ENCODE measurements around the gene KLF8. TPM values are rescaled to one million over a fixed set of nuclear protein-coding genes. Genes with fewer than 3 reads are reported as not detected.

The KLF8 gene
- total and polyA plus RNA-seq, 9 of the 15 experiments (the other 6 are each of a cell fraction or from before 2014, with no cell fraction given), result 0.01 to 0.10 (median 0.04) TPM; not detected in 3

- TF ChIP-seq, protein P1, sequence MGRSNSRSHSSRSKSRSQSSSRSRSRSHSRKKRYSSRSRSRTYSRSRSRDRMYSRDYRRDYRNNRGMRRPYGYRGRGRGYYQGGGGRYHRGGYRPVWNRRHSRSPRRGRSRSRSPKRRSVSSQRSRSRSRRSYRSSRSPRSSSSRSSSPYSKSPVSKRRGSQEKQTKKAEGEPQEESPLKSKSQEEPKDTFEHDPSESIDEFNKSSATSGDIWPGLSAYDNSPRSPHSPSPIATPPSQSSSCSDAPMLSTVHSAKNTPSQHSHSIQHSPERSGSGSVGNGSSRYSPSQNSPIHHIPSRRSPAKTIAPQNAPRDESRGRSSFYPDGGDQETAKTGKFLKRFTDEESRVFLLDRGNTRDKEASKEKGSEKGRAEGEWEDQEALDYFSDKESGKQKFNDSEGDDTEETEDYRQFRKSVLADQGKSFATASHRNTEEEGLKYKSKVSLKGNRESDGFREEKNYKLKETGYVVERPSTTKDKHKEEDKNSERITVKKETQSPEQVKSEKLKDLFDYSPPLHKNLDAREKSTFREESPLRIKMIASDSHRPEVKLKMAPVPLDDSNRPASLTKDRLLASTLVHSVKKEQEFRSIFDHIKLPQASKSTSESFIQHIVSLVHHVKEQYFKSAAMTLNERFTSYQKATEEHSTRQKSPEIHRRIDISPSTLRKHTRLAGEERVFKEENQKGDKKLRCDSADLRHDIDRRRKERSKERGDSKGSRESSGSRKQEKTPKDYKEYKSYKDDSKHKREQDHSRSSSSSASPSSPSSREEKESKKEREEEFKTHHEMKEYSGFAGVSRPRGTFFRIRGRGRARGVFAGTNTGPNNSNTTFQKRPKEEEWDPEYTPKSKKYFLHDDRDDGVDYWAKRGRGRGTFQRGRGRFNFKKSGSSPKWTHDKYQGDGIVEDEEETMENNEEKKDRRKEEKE (IDR thresholded peaks at IDR 0.05; ENCODE audit: borderline replicate concordance in 1 of 2, control insufficient read depth in 1 of 2, low read depth in 2 of 2, low read length in 1 of 2), result no peak
Observed at GRCh38 chrX:56313308-56313707, 81.2 kb downstream of the KLF8 start (continued).

GRCh38 chrX:56314334-56314733 lies 82.2 kb downstream of the KLF8 start:
- TF ChIP-seq NRF1 (conservative IDR thresholded peaks at IDR 0.05 in 1 of 2, IDR thresholded peaks at IDR 0.05 in 1 of 2) (no peak), RREB1 (CRISPR knock-in tag; IDR thresholded peaks at IDR 0.05) (no peak), EP400 (IDR thresholded peaks at IDR 0.05) (no peak), KDM1A (IDR thresholded peaks at IDR 0.05) (no peak), HDAC6 (IDR thresholded peaks at IDR 0.05; ENCODE audit: low read depth, low read length) (no peak), MAX (CRISPR knock-in tag; IDR thresholded peaks at IDR 0.05) (no peak), BRF2 (IDR thresholded peaks at IDR 0.05; ENCODE audit: borderline replicate concordance, insufficient read depth, insufficient read length) (no peak), CCAR2 (IDR thresholded peaks at IDR 0.05; ENCODE audit: low read depth, low read length) (no peak), RBM39 (optimal IDR thresholded peaks at IDR 0.05; ENCODE audit: low read depth, low read length) (no peak), TRIM28 (IDR thresholded peaks at IDR 0.05) (no peak)
- in situ Hi-C loops (cut with MboI), result no loop called here
- no TSS peak for BruUV-seq (replicated peaks)

More at GRCh38 chrX:56314334-56314733, 82.2 kb downstream of the KLF8 start:
- ATAC-seq (no peak), FAIRE-seq (no peak), DNase-seq (ENCODE audit: extremely low read depth in 1 of 4, low spot score in 3 of 4) (no peak)
- Histone ChIP-seq H3K9me3 (replicated peaks; ENCODE audit: control insufficient read depth, insufficient read depth, low read depth, low read length) (no peaks in the 10 kb centered on the region), H3K27ac (ENCODE audit: extremely low read depth, low read depth, low read length) (no peak overlapping the region), H3K4me1 (replicated peaks in 1 of 2; ENCODE audit: control insufficient read depth in 2 of 2, insufficient read depth in 2 of 2, low read length in 2 of 2) (no peaks in the 10 kb centered on the region), H3K79me2 (ENCODE audit: control insufficient read depth, insufficient read depth, low read length) (no peaks in the 10 kb centered on the region), H2AFZ (ENCODE audit: low read depth, low read length) (no peak overlapping the region), H3K4me3 (no peak overlapping the region), H3K4me2 (ENCODE audit: insufficient read depth, low read length) (no peak overlapping the region), H3K9me1 (ENCODE audit: control insufficient read depth, insufficient read depth, low read length) (no peaks in the 10 kb centered on the region), H3K27me3 (ENCODE audit: control insufficient read depth in 2 of 2, insufficient read depth in 2 of 2, low read length in 2 of 2) (no peaks in the 10 kb centered on the region), H3K9ac (ENCODE audit: insufficient read depth in 1 of 2, low read depth in 2 of 2, low read length in 2 of 2) (no peak overlapping the region), H4K20me1 (replicated peaks; ENCODE audit: control insufficient read depth, insufficient read depth, low read length) (no peaks in the 10 kb centered on the region), H3K36me3 (ENCODE audit: control insufficient read depth, insufficient read depth, low read length) (no peaks in the 10 kb centered on the region)
- WGBS (ENCODE audit: insufficient coverage, low coverage, missing lambda C conversion rate), result 6% methylated on average over 2 of the region's 3 CpGs
- intact Hi-C loops (cut with micrococcal nuclease), result no loop called here
- CTCF ChIA-PET (ENCODE audit: low intra/inter-chr PET ratio), result no interaction called here
- POLR2A ChIA-PET, result no interaction called here
